ENCODE results near the gene UCK2. TPM values are rescaled to one million over a fixed set of nuclear protein-coding genes. Genes with fewer than 3 reads are reported as not detected.

UCK2 gene
- total and polyA plus RNA-seq, 2 donors (not counting 3 experiments of a cell fraction or from before 2014, with no cell fraction given) = 62.3 to 74.7 TPM

DNA sequence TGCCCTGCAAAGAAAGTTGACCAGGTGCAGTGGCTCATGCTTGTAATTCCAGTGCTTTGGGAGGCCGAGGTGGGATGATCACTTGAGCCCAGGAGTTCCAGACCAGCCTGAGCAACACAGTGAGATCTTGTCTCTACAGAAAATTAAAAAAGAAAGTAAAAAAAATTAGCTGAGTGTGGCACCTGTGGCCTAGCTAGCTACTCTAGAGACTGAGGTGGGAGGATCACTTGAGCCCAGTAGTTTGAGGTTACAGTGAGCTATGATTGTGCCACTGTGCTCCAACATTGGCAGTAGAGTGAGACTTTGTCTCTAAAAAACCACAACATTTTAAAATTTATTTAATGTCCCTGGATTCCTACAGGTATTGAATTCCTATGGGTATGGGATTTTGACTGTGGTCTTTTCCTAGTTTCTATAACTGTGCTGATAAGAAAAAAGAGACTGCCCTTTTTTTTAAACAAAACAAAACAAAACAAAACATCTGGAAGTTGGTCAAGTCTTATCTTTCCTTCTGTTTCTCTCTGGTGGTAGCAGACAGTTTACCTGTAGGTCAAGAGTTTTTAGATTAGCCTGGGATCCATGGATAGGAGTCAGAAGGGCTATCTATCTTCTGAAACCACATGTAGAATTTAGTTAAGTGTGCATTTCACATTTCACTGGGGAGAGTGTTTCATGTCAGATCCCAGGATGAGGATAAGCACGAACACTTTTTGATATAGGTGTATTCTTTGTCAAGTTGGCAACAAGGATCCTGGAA lies 18.8 kb downstream of the UCK2 start:
- ChIA-PET CTCF (interaction anchor here (1.4 to 1.7 kb wide), 2 partner anchors 19 to 38 kb away, joined by 3 read pairs; no protein-coding TSS in a partner anchor), POLR2A (no interaction called here)
- intact Hi-C loops (cut with micrococcal nuclease) (no loop called here), dilution Hi-C loops (cut with MboI; ENCODE audit: extremely low pct_ligation_motif_present, low sequenced_read_pairs) (no loop called here)
- no peaks in the 10 kb centered on the region for H3K27me3 ChIP-seq (ENCODE audit: control insufficient read depth in 2 of 2, insufficient read depth in 2 of 2, low read length in 2 of 2)
- H4K20me1 ChIP-seq (replicated peaks; ENCODE audit: control insufficient read depth, extremely low read depth, insufficient read depth, low read length) = peaks cover 6% of the 10 kb centered on the region
- peaks cover 21% of the 10 kb centered on the region for H3K4me1 ChIP-seq (ENCODE audit: control insufficient read depth, extremely low read depth, insufficient read depth, low read length)
- TF ChIP-seq POLR2A (IDR thresholded peaks at IDR 0.05; ENCODE audit: low read depth, low read length) (no peak), MYC (IDR thresholded peaks at IDR 0.05; ENCODE audit: low read depth, low read length) (no peak), POLR2AphosphoS5 (IDR thresholded peaks at IDR 0.05; ENCODE audit: insufficient read depth, low read depth, low read length) (no peak), FOS (IDR thresholded peaks at IDR 0.05; ENCODE audit: borderline replicate concordance, insufficient read depth, low read length) (no peak), JUN (IDR thresholded peaks at IDR 0.05; ENCODE audit: borderline replicate concordance, insufficient read depth, insufficient read length, low read depth) (no peak), GATA2 (IDR thresholded peaks at IDR 0.05; ENCODE audit: insufficient read depth, insufficient read length, low read depth, low read length) (no peak), EZH2 (IDR thresholded peaks at IDR 0.05; ENCODE audit: borderline replicate concordance, low read depth, low read length, severe bottlenecking) (no peak)
- TF ChIP-seq, protein P1, sequence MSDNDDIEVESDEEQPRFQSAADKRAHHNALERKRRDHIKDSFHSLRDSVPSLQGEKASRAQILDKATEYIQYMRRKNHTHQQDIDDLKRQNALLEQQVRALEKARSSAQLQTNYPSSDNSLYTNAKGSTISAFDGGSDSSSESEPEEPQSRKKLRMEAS (IDR thresholded peaks at IDR 0.05; ENCODE audit: insufficient read depth, insufficient read length) = no peak
- TF ChIP-seq, protein P2, sequence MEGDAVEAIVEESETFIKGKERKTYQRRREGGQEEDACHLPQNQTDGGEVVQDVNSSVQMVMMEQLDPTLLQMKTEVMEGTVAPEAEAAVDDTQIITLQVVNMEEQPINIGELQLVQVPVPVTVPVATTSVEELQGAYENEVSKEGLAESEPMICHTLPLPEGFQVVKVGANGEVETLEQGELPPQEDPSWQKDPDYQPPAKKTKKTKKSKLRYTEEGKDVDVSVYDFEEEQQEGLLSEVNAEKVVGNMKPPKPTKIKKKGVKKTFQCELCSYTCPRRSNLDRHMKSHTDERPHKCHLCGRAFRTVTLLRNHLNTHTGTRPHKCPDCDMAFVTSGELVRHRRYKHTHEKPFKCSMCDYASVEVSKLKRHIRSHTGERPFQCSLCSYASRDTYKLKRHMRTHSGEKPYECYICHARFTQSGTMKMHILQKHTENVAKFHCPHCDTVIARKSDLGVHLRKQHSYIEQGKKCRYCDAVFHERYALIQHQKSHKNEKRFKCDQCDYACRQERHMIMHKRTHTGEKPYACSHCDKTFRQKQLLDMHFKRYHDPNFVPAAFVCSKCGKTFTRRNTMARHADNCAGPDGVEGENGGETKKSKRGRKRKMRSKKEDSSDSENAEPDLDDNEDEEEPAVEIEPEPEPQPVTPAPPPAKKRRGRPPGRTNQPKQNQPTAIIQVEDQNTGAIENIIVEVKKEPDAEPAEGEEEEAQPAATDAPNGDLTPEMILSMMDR (IDR thresholded peaks at IDR 0.05; ENCODE audit: extremely low read depth in 1 of 2, insufficient read depth in 1 of 2, low read depth in 1 of 2, low read length in 2 of 2) = no peak
- no peak overlapping the region for H3K4me2 ChIP-seq (ENCODE audit: insufficient read depth, low read length)
- H3K79me2 ChIP-seq (ENCODE audit: control insufficient read depth, insufficient read depth, low read length) = peaks cover 98% of the 10 kb centered on the region
- H3K9me3 ChIP-seq (replicated peaks; ENCODE audit: control insufficient read depth, insufficient read depth, low read length) = no peaks in the 10 kb centered on the region
- no peaks in the 10 kb centered on the region for H3K9me1 ChIP-seq (replicated peaks; ENCODE audit: control insufficient read depth, extremely low read depth, insufficient read depth, low read length)
- BruUV-seq (replicated peaks) = no TSS peak
- H2AFZ ChIP-seq (ENCODE audit: low read depth, low read length) = no peak overlapping the region
- no peak overlapping the region for H3K27ac ChIP-seq (ENCODE audit: insufficient read depth, low read depth, low read length)
- H3K36me3 ChIP-seq (ENCODE audit: control insufficient read depth in 2 of 2, extremely low read depth in 1 of 2, insufficient read depth in 2 of 2, low read length in 2 of 2) = no peaks in the 10 kb centered on the region
- DNase-seq (ENCODE audit: low read depth, low spot score) = no peak
- FAIRE-seq = no peak
- H3K4me3 ChIP-seq (replicated peaks in 1 of 3; ENCODE audit: insufficient read depth in 1 of 3, low read depth in 1 of 3, low read length in 3 of 3) = no peak overlapping the region
- no peak overlapping the region for H3K9ac ChIP-seq (replicated peaks; ENCODE audit: extremely low read depth, insufficient read depth, low read length)
